ENCODE data around the gene TBC1D8B. TPM values are rescaled to one million over a fixed set of nuclear protein-coding genes. Genes with fewer than 3 reads are reported as not detected.

The TBC1D8B gene
- total RNA-seq, 1 donor: 12.3 TPM

DNA sequence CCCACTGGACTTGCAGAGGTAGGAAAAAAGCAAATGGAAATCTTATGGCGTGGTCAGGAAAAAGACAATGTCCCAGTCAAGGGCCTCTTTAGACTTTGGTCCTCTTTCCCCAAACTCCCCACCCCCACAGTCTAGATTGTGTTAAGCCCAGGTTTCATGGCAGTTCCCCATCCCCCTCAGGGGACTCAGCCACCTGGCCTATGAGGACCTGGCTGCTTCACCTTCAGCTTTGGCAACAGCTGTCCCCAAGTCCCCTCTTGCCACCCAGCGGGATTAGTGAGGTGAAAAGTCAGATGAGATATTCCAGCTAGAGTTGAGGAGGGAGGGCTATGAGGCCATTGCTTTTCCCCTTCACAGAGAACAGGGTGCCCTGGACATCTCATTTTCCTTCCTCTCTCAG, 100.2 kb downstream of the TBC1D8B start:
- Histone ChIP-seq H3K4me1 (ENCODE audit: insufficient read depth, low read length) (peaks cover 10% of the 10 kb centered on the region), H3K27me3 (ENCODE audit: insufficient read depth, low read length) (peaks cover 15% of the 10 kb centered on the region), H3K4me2 (ENCODE audit: insufficient read depth, low read length) (no peak overlapping the region), H3K4me3 (ENCODE audit: insufficient read depth, low read length) (no peak overlapping the region), H4K20me1 (ENCODE audit: insufficient read depth, low read length) (no peaks in the 10 kb centered on the region), H3K36me3 (ENCODE audit: insufficient read depth, low read length) (no peaks in the 10 kb centered on the region), H2AFZ (ENCODE audit: low read length) (no peak overlapping the region), H3K9me3 (ENCODE audit: low read depth, low read length) (no peaks in the 10 kb centered on the region), H3K27ac (ENCODE audit: low read depth, low read length) (no peak overlapping the region), H3K79me2 (ENCODE audit: insufficient read depth, low read length) (no peaks in the 10 kb centered on the region)
- TF ChIP-seq, protein P1, sequence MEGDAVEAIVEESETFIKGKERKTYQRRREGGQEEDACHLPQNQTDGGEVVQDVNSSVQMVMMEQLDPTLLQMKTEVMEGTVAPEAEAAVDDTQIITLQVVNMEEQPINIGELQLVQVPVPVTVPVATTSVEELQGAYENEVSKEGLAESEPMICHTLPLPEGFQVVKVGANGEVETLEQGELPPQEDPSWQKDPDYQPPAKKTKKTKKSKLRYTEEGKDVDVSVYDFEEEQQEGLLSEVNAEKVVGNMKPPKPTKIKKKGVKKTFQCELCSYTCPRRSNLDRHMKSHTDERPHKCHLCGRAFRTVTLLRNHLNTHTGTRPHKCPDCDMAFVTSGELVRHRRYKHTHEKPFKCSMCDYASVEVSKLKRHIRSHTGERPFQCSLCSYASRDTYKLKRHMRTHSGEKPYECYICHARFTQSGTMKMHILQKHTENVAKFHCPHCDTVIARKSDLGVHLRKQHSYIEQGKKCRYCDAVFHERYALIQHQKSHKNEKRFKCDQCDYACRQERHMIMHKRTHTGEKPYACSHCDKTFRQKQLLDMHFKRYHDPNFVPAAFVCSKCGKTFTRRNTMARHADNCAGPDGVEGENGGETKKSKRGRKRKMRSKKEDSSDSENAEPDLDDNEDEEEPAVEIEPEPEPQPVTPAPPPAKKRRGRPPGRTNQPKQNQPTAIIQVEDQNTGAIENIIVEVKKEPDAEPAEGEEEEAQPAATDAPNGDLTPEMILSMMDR (IDR thresholded peaks at IDR 0.05; ENCODE audit: extremely low read depth, low read depth, low read length): no peak
- DNase-seq (ENCODE audit: insufficient read length, low spot score, missing footprints): no peak

- Histone ChIP-seq H3K4me2 (ENCODE audit: insufficient read depth, low read length) (no peak within 1 kb of the TSS), H3K4me1 (ENCODE audit: insufficient read depth, low read length) (peaks cover 9% of the 10 kb centered on the region)
- TF ChIP-seq, protein P1 (IDR thresholded peaks at IDR 0.05; ENCODE audit: extremely low read depth, low read depth, low read length): no peak
Observed at GRCh38 chrX:106903291-106903824, 100.9 kb downstream of the TBC1D8B start, which contains the start of gene RIPPLY1. TSS of gene RIPPLY1 (minus strand) at chrX:106903341. CDS start at chrX:106903287, 54 bp downstream.

GRCh38 chrX:106903856-106904528, 101.5 kb downstream of the TBC1D8B start:
- H3K4me3 ChIP-seq (ENCODE audit: insufficient read depth, low read length): no peak overlapping the region
- H2AFZ ChIP-seq (ENCODE audit: low read length): no peak overlapping the region
- H3K27me3 ChIP-seq (ENCODE audit: insufficient read depth, low read length): peaks cover 15% of the 10 kb centered on the region
- H3K9me3 ChIP-seq (ENCODE audit: low read depth, low read length): no peaks in the 10 kb centered on the region
- DNase-seq (ENCODE audit: insufficient read length, low spot score, missing footprints): peak; percentile 11
- H3K79me2 ChIP-seq (ENCODE audit: insufficient read depth, low read length): no peaks in the 10 kb centered on the region
- no peaks in the 10 kb centered on the region for H3K36me3 ChIP-seq (ENCODE audit: insufficient read depth, low read length)
- no peak overlapping the region for H3K27ac ChIP-seq (ENCODE audit: low read depth, low read length)
- H3K4me2 ChIP-seq (ENCODE audit: insufficient read depth, low read length): no peak overlapping the region
- peaks cover 6% of the 10 kb centered on the region for H3K4me1 ChIP-seq (ENCODE audit: insufficient read depth, low read length)
- no peaks in the 10 kb centered on the region for H4K20me1 ChIP-seq (ENCODE audit: insufficient read depth, low read length)
- TF ChIP-seq, protein P1 (IDR thresholded peaks at IDR 0.05; ENCODE audit: extremely low read depth, low read depth, low read length): no peak

More at GRCh38 chrX:106903291-106903824, 100.9 kb downstream of the TBC1D8B start, which contains the start of gene RIPPLY1:
- DNase-seq (ENCODE audit: insufficient read length, low spot score, missing footprints): no peak
- peaks cover 15% of the 10 kb centered on the region for H3K27me3 ChIP-seq (ENCODE audit: insufficient read depth, low read length)
- H3K79me2 ChIP-seq (ENCODE audit: insufficient read depth, low read length): no peaks in the 10 kb centered on the region
- H3K27ac ChIP-seq (ENCODE audit: low read depth, low read length): no peak within 1 kb of the TSS
- no peak within 1 kb of the TSS for H3K4me3 ChIP-seq (ENCODE audit: insufficient read depth, low read length)
- no peak within 1 kb of the TSS for H2AFZ ChIP-seq (ENCODE audit: low read length)
- no peaks in the 10 kb centered on the region for H4K20me1 ChIP-seq (ENCODE audit: insufficient read depth, low read length)
- H3K9me3 ChIP-seq (ENCODE audit: low read depth, low read length): no peaks in the 10 kb centered on the region
- no peaks in the 10 kb centered on the region for H3K36me3 ChIP-seq (ENCODE audit: insufficient read depth, low read length)

DNA sequence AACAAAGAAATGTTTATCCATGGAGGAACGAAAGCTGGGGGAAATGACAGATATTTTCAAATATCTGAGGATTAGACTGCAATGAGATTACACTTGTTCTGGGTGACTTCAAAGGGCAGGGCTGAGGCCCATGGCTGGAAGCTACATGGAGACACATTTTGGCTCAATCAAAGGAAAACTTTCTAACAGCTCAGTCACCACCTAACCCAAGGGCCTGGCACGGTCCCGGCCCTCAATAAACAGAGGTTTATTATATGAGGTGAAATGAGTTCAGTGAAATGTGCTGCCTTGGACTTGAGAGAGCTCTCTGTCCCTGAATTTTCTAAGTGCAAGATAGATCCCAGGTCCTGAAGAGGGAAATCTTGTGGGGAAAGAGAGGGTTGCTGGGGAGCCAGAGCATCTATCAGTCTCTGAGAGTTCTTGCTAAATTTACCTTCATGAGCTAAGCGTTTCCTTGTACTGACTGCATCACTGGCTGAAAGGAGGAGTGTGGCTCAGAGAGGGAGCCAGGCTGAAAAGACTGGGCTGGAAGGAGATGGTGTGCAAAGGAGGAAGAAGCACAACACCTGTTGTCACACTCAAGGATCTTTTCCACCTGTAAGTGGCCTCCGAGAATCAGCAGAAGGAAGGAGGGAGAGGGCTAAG, 102.7 kb downstream of the TBC1D8B start:
- Histone ChIP-seq H3K9me3 (ENCODE audit: low read depth, low read length) (no peaks in the 10 kb centered on the region), H3K36me3 (ENCODE audit: insufficient read depth, low read length) (no peaks in the 10 kb centered on the region), H3K27ac (ENCODE audit: low read depth, low read length) (no peak overlapping the region), H3K27me3 (ENCODE audit: insufficient read depth, low read length) (peaks cover 16% of the 10 kb centered on the region), H3K4me3 (ENCODE audit: insufficient read depth, low read length) (no peak overlapping the region), H3K4me1 (ENCODE audit: insufficient read depth, low read length) (no peaks in the 10 kb centered on the region), H3K79me2 (ENCODE audit: insufficient read depth, low read length) (no peaks in the 10 kb centered on the region), H2AFZ (ENCODE audit: low read length) (no peak overlapping the region), H3K4me2 (ENCODE audit: insufficient read depth, low read length) (no peak overlapping the region), H4K20me1 (ENCODE audit: insufficient read depth, low read length) (no peaks in the 10 kb centered on the region)
- DNase-seq (ENCODE audit: insufficient read length, low spot score, missing footprints): no peak
- TF ChIP-seq, protein P1 (IDR thresholded peaks at IDR 0.05; ENCODE audit: extremely low read depth, low read depth, low read length): no peak
